DMS53 treated with DMSO at 0.1 percent for 48 hours (cell line): ENCODE measurements around the gene CDC42BPG.

Experiments used
- DNase-seq: peaks from one replicate; lab custom pipeline; 2025; ENCODE audit not compliant: unreplicated experiment; lab: John Stamatoyannopoulos, UW

CDC42BPG gene

DNA sequence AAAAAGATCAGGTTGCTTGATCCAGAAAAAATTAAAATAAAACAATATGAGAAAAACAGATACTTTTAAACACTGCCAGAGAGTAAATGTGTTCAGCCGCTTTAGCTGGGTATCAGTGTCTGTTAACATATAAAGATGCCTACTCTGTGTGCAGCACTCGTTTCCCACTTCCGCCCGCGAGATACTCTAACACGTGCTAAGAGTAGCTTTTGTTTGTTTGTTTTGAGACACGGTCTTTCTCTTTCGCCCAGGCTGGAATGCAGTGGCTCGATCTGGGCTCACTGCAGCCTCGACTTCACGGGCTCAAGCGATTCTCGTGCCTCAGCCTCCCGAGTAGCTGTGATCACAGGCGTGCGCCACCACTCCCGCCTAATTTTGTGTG is 33.6 kb downstream of the CDC42BPG start:
- peak; percentile 95 for DNase-seq

DNA sequence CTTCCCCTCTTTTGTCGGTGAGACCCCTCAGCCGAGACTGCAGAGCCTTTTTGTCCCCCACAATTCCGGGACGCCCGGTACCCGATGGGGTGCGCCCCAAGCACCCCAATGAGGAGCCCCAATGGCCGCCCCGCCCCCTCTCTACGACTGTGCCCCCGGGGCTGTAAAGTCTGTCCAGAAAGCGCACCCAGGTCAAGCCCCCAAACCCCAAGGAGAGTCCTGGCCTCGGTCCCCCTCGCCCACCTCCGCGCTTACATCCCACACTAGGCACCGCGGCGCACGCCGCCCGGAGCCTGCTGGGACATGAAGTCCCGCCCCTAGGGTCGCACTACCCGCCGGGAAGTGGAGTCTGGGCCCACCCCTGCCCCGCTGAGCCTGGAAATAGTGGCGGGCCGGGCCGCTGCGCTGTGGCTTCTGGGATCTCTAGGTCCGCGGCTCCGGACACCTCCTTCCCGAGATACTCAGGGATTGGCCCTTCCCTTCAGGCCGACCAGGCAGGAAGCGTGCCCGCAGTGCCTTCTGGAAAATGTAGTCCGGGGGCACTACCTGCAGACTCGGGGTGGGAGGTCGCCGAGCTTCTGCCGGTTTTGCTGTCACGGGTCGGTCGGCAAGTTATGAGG is 34.1 kb downstream of the CDC42BPG start, which contains the start of gene MEN1:
Gene MEN1, minus strand, starts transcription at position 281 of the 620 bp plus-strand sequence. CDS start 442 bp downstream, outside the sequence.
- peak; percentile 99 for DNase-seq

DNA sequence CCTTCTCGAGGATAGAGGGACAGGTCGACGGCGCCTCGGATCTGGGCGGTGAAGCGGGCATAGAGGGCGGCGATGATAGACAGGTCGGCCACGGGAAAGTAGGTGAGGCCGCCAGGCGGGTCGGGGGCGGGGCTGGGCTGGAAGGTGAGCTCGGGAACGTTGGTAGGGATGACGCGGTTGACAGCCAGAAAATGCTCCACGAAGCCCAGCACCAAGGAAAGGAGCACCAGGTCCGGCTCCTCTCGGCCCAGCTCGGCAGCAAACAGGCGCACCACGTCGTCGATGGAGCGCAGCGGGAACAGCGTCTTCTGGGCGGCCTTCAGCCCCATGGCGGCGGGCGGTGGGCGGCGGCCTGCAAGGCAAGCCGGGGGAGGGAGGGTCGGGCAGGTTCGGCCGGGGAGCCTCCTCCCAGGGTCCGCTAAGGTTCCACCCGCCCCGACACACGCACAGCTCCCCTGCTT is 34.6 kb downstream of the CDC42BPG start:
- peak; percentile 26 for DNase-seq

DNA sequence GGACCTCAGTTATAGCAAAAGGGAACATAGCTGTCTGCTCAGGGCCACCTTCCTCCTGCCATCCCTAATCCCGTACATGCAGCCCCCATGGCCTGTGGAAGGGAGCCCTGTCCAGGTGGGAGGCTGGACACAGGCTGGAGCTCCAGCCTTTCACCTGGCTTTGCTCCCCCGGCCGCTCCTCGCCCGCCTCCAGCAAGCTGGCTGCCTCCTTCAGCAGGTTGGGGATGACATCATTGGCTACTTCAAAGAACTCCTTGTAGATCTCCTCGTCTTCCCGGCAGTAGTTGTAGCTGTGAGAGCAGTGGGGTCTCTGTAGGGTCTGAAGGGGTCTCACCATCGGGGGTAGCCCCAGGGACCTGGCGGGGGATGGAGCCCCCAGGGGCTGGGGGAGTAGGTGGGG is 39.0 kb downstream of the CDC42BPG start:
- no peak for DNase-seq

DNA sequence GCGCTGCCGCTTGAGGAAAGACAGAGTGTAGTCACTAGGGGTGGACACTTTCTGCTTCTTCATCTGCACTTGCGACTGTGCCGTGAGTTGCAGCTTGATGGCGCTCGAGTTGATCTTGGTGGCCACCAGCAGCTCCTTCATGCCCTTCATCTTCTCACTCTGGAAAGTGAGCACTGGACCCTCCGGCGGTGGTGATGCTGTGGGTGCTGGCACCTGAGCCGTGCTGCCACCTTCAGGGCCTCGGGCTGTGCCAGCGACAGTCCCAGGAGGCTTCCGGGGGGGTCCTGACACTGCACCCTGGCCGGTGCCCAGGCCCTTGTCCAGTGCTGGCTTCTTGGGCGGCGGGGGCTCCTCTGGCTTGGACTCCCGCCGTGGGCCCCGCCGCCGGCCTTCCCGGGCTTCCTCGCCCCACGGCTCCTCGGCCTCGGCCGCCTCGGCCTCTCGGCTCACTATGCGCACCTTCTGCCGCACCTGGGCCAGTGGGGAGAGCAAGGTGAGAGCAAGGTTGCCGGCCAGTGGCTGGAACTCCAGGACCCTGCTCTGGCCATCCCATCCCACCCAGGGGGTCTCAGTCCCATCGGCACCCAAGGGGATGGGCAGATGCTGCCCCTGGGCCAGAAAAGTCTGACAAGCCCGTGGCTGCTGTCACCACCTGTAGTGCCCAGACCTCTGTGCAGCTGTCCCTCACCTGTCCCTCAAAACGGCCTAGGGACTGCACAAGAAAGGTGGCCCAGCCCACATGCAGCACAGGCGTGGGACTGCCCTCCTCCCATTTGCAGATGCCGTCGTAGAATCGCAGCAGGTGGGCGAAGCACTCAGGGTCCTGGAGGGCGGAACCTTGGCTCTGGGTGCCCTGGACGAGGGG is 39.9 kb downstream of the CDC42BPG start:
- no peak for DNase-seq

- DNase-seq: no peak
Observed at GRCh38 chr11:64803846-64804345, 40.6 kb downstream of the CDC42BPG start.

DNA sequence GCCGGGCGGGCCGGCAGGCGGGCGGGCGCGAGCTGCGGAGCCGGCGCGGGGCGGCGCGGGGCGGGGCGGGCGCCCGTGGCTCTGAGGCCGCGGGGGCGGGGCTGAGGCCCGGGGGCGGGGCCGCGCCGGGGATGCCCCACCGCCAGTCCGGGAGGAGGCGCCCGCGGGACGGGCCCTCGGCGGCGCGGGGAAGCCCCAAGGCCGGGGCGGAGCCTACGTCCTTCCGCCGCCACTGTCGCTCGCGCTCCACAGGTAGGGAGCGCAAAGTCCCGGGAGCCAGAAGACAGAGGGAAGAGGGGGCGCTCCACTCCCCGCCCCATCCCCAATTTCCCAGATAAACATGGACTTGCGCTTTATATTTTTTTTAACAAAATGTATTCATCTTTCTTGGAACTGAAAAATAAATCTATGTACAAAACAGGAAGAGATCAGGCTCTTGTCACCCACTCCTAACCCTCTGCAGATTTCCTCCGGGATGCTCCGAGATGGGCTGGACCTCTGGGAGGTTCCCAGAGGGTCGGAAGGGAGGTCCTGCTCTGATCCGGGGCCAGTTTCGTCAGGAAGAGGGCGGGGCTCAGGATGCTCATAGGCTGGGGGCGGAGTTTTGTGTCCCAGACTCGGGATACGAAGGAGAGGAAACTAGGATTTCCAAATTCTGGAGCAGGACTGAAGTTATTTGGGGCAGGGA is 41.2 kb downstream of the CDC42BPG start, which contains the start of gene MAP4K2:
Gene MAP4K2, minus strand, starts transcription at position 57 of the 688 bp plus-strand sequence. CDS start 65 bp downstream, outside the sequence.
- DNase-seq: peak; percentile 83

DNA sequence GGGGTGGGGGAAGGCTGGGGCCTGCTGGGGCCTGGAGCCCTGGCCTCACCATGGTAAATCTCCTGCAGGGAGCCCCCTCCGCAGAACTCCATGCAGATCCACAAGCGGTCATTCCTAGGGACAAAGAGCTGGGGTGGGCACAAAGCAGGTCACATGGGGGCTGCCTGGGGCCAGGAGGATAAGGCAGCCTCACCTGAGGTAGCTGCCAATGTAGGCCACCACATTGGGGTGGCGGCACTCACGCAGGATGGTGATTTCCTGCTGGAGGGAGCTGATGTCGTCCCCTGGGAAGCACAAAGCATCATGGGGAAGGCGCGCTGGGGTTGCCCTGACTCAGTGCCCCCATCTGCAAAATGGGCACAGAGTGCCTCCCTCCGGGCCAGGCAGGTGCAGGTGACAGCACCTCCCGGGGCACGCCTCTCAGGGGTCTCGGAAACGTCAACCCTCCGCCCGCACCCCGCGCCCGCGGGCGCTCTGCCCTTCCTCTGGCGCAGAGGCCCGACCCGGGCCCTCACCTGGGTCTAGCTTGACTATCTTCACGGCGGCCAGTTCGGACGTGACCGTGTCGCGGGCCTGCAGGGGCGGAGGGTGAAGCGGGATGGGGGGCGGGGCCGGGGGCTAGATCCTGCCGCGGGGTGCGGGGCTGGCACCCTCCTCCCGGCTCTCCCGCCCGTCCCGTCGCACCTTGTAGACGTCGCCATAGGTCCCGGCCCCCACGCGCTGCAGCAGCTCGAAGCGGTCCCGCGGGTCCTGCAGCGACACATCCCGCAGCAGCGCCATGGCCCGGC is 41.9 kb downstream of the CDC42BPG start:
- no peak for DNase-seq

- no peak for DNase-seq
Observed at GRCh38 chr11:64801561-64802369, 42.7 kb downstream of the CDC42BPG start.

GRCh38 chr11:64801158-64801464 is 43.3 kb downstream of the CDC42BPG start:
- DNase-seq: no peak

- no peak for DNase-seq
Observed at GRCh38 chr11:64800303-64801157, 43.9 kb downstream of the CDC42BPG start.

GRCh38 chr11:64799623-64800302 is 44.7 kb downstream of the CDC42BPG start:
- DNase-seq: no peak

- DNase-seq: no peak
Observed at GRCh38 chr11:64799256-64799622, 45.2 kb downstream of the CDC42BPG start.

- no peak for DNase-seq
Observed at GRCh38 chr11:64796757-64797541, 47.5 kb downstream of the CDC42BPG start.

- no peak for DNase-seq
Observed at GRCh38 chr11:64796047-64796756, 48.3 kb downstream of the CDC42BPG start.

- no peak for DNase-seq
Observed at GRCh38 chr11:64794526-64794925, 49.9 kb downstream of the CDC42BPG start.
